HG03565 (cell line): ENCODE data around the gene POLDIP3.

ENCODE experiments used
- ATAC-seq: cut with Tn5 transposase; IDR thresholded peaks from one replicate; pipeline ENCODE4 v1.9.1; 2021; ENCODE audit warnings: mild to moderate bottlenecking, moderate library complexity; ENCODE audit not compliant: unreplicated experiment

The POLDIP3 gene, protein sequence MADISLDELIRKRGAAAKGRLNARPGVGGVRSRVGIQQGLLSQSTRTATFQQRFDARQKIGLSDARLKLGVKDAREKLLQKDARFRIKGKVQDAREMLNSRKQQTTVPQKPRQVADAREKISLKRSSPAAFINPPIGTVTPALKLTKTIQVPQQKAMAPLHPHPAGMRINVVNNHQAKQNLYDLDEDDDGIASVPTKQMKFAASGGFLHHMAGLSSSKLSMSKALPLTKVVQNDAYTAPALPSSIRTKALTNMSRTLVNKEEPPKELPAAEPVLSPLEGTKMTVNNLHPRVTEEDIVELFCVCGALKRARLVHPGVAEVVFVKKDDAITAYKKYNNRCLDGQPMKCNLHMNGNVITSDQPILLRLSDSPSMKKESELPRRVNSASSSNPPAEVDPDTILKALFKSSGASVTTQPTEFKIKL

DNA sequence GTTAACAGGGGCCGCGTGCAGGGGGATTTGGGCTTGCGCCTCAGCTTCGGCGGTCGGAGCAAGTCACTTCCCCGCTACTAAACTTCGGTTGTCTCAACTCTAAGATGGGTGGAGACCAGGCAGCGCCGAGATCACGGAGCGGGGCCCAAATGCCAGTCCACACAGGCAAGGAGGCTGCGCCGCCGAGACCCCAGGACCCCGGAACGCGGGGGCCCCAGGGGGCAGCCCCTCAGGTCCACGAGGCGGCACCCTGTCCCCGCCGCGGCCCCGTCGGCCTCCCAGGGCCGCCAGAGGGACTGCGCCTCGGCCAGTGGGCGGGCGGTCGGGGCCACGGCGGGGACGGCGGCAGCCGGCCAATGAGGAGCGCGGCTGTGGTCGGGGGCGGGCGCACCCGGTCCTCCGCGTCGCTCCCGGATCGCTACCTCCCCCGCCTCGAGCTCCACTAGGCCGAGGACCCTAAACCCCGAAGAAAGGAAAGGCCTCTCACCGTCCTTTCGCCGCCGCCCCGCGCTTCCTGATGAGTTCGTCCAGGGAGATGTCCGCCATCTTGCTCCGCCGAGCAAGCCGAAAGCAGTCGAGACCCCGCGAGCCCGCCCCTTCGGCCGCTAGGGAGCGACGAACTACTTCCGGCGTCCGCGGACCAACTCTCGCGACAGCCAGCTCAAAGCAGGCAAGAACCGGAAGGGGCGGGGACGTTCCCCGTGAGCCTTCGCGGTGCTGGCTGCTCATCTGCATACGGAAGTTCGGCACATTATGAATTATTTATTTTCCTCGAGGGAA lies at the start of gene POLDIP3:
TSS of gene POLDIP3 (minus strand) at position 572 of the 780 bp plus-strand sequence. CDS start at position 546, 26 bp downstream.
- peak; percentile 65 for ATAC-seq

DNA sequence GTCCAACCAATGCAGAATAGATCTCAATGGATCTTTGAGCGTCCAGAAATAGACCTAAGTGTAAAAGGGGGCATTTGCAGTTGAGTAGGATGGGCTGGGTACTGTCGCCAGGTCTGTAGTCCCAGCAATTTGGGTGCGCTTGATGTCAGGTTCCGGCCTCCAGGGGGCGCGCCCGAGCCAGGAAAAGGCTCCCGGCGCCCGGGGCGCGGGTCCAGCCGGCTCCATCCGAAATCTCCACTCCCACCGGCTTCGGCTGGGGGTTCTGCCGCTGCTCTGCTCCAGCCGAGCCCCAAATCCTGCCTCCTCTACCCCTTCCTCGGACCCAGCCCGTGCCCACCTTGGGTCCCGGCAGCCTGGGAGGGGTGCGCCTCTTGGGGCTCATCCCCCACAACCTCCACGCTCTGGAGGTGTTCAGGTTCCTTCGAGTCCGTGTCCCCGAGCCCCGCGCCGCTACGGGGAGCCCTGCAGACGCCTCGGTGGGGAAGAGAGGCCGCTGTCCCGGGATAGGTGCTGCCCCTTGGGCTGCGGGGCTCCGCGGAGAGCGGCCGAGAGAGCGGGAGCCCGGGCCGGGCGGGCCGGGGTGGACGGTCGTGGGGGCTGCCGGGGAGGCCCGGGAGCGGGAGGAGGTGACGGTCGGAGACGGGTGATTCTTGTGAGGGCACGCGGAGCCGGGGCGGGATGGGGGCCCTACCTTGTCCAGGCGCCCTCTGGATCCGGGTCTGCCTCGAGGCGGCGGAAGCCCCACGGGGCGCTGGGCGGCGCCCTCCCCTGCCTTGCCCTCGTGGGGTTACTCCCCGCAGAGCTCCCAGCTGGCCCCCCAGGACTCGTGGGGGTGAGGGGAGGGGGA lies 47.5 kb upstream of the POLDIP3 start:
- no peak for ATAC-seq

DNA sequence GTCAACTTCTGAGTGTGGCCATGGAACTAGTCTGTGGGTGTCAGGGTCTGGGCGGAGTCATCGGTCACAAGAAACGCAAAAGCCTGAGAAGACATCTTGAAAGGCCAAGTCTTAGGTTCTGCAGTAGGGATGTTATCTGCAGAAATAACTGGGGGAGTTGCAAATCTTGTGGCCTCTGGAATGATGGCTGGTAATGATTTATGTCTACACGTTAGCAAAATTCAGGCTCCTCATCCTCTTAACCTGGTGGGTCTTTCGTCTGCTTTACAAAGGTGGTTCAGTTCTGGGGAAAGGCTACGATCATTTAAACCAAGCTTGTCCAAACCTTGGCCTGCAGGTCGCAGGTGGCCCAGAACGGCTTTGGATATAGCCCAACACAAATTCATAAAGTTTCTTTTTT lies 41.9 kb upstream of the POLDIP3 start:
- no peak for ATAC-seq

DNA sequence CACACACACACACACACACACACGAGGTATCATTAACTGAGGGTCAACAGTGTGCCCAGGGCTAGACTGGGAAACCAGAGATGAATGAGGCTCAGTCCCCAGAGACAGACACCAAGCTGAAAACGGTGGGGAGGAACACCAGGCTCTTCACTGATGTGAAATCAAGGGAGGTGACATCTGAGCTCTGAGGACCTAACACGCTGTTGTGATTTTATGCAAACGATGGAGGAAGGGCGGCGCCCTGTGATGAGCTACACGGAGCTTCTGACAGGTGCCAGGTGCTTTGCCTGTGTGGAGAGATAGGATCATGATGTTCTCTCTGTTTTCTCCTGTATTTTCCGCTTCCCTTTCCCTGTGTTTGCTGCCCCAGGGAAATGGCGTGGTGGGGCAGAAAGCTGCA lies 41.0 kb upstream of the POLDIP3 start:
- no peak for ATAC-seq

DNA sequence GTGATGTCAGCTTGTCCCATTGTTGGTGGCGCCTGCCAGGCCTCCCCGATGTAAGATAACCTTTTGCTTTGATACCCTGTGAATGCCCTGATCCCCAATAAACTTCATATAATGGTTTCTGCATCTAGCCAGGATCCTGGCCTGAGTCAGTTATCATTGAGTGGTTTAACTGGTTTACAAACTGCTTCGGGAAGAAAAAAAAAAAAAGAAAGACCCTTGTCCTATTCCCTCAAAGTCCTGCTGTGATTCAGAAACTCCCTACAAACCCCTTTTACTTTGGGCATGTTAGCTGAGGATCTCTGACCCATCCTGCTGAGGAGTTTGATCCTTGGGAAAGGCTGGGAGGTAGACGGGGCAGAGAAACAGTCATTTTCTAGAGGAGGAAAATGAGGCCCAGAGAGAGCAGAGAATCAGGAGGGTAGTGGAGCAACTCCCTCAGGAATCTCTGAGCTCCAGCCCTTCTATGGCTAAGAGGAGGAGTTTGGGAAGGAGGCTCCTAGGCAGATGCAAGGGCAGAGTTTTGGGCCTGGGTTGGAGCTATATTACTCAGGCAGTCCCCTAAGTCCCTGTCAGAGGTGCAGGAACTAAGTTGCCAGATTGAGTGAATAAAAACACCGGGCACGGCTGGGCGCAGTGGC lies 39.9 kb upstream of the POLDIP3 start:
- no peak for ATAC-seq

DNA sequence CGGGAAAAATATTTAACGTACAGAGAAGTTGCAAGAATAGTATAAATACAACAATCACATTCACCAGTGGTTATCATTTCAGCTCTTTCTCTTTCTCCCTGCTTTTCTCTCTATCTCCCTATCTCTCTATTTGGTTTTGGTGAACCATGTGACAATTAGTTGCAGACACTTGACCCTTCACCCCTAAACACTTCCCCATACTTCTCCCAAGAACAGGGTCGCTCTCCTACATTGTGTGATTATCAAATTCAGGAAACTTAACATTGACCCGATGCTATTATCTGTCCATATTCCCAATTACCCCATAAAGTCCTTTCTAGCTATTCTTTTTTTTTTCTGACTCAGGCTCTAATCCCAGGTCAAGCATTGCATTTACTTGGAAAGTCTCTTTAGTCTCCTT lies 39.3 kb upstream of the POLDIP3 start:
- ATAC-seq = no peak

DNA sequence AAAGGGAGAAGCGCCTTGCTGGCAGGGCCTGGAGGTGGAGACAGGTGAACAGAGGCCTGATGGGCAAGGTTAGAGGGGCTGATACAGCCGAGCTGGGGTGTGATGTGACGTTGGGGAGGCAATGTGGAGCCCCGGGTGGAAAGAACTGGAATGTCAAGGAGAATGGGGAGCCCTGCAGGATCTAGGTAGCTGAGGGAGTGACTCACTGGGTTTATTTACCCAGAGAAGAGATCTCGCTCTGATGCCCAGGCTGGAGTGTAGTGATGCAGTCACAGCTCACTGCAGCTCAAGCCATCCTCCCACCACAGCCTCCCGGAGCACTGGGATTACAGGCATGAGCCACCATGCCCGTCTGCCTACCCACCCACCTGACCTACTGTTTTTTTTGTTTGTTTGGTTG lies 36.5 kb upstream of the POLDIP3 start:
- no peak for ATAC-seq

DNA sequence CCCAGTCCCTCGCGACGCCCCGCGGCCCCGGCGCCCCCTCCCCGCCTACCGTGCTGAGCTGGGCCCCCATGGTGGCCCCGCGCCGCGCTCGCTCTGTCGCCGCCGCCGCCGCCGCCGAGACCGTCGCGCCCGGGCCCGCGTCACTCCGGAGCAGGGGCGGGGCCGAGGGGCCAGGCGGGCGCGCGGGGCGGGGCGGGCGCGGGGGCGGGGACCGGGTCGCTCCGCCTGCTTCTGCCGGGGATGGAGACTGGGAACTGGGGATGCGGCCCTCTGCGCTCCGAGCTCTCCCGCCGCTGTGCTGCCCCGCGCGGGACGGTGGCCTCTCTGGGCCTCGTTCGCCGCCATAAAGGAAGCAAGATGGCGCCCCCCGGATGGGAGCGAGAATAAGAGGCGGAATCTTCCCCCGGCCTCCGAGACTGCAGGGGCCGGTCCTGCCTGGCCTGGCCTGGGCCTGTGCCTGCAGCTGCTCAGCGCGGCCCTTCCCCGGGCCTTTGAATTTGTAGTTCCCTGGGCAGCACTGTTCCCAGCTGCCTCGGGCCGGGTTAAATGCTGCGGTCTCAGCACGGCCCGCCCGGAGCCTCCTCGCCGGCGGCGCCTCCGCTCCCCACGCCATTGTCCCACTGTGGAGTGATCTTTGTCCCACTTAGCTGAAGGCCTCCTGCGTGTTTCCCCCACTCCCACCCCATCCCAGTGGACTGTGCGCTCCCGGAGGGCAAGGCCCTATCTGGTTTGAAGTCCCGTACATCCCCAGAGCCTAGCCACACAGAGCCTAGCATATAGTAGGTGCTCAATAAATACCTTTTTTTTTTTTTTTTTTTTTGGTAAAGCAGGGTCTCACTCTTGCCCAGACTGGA lies 34.8 kb upstream of the POLDIP3 start, which contains the start of gene CYB5R3:
TSS of gene CYB5R3 (minus strand) at position 147 of the 854 bp plus-strand sequence. CDS start at position 70, 77 bp downstream.
- peak; percentile 43 for ATAC-seq

DNA sequence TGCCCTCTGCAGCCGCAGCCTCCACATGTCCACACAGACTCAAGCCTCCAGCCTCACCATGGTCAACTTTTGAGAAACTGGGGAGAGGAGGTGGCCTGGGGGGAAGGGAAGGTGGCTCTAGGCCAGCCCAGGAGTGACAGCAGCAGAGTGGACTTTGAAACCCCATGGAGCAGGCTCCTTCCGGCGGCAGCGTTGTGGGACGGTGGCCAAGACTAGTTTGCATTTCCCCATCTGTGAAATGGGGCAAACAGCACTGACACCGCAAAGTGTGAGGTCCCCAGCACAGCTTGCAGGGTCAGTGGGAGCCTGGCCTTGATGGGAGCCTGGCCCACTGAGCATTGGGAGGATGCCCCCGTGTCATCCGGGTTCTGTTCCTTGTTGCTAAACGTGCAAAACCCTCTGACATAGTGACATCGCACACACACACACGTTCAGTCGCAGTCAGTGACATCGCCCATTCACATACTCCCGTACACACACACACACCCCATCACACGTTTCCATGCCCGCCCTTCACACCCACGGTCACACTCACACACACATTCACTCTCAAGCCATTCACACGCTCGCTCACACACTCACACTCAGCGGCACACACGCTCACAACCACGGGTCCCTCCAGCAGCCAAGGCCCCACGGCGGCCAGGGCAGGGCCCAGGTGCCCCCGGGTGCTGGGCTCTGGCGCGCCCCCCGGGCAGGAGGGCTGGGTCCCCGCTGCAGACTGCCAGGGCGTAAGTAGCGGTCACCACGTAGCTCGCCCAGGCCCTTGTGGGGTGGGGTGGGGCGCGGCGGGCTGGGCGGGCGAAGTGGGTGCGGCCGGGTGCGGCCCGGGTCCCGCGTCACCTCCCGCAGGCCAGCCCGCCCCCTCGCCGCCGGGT lies 33.9 kb upstream of the POLDIP3 start:
- peak; percentile 28 for ATAC-seq

DNA sequence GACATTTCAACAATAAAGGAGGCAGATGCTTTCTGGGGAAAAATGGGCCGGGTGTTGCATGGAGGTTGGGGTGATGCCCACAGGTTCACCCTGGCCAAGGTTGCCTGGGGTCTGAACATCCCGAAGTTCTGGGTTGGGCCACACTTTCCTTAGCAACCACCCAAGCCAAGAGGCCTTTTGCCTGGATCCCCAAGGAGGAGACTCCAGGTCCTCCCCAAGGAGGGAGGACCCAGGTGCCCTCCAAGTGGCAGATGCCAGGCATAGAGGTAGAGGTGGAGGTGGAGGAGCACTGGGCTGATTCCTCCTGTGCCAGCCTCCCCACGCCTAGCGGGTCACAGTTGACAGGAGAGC lies 33.3 kb upstream of the POLDIP3 start:
- ATAC-seq = no peak

DNA sequence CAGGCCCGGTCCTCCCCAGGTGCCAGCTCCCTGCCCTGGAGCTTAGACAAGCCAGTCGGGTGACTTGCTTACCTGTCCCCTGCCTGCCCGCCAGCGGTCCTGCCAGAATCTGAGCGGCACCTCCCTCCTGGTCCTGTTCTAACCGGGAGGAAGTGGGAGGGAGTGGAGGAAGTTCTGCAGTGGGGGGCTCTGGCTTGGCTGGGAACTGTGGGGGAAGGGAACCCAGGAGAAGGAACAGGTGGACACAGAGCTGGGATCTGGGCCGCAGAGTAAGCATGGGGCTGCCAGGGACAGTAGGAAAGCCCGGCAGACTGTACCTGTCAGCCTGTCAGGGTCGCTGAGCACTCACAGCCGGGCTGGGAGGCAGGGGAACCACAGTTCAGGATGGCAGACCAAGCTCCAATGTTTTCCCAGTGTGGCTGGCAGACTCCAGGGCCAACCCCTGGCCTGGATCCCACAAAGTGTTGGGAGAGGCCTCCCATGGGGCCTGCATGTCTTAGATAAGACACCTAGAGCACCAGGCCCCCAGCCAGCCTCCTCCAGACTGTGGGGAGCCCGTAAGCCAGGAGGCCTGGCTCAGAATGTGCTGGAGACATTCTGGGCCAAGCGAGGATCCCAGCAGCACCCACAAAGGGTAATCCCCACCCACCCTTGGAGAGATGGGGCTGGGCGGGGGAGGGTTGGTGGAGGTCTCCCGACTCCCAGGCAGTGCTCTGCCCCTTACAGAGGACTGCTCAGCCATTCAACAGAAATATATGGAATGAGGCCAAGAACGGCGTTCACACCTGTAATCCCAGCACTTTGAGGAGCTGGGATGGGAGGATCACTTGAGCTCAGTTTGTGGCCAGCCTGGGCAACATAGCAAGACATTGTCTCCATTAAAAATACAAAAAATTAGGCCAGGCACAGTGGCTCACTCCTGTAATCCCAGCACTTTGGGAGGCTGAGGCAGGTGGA lies 32.2 kb upstream of the POLDIP3 start:
- ATAC-seq = no peak

DNA sequence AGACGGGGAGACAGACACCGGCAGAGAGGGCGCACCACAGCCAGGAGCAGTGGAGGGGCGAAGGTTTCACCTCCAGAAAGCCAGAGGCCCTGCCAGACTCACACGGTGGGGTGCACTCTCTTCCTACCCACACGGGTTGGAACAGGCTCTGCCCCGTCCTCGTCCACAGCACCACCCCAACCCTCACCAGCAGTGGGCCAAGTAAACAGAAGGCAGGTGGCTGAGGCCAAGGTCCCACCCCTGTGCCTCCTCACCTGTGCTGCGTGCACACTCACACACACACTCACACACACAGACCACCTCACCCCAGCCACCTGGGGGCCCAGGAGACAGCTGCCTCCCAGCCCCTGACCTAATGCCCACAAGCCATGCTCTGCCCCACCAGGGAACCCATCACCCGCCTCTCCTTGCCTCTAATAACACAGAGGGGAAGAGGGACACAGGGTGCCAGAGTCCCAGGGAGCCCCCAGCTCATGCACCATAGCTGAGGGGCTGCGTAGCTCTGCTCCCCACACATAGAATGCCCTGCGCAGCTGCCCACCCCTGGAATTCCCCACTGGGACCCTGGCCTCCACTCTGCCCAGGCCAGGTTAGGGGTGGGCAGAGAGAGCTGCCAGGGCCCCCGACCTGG lies 31.4 kb upstream of the POLDIP3 start:
- no peak for ATAC-seq

DNA sequence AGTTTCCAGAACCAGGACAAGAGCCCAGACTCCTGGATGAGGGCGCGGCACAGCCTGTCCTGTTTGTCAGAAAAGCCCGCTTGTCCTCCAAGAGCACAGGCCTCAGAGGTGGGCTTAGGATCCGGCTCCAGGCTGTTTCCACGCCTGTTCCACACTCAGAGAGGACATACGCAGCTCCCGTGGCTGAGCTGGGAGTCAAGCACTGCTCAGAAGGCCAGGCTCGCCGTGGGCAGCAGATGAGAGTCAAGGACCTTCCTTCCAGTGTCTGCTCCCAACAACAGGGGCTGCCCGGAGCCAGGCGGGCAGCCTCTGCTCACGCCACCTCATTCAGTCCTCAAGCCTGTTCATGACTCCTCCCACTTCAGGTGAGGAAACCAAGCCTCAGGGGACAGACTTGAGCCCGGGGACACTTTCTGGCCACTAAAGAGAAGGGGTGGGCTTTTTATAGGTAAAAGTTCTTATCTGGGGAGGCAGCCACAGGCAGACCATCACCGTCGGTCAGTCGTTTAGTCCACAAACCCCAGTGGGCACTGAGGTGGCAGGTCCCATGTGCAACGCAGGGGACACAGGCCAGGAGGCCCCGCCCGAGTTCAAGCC lies 30.8 kb upstream of the POLDIP3 start:
- no peak for ATAC-seq

DNA sequence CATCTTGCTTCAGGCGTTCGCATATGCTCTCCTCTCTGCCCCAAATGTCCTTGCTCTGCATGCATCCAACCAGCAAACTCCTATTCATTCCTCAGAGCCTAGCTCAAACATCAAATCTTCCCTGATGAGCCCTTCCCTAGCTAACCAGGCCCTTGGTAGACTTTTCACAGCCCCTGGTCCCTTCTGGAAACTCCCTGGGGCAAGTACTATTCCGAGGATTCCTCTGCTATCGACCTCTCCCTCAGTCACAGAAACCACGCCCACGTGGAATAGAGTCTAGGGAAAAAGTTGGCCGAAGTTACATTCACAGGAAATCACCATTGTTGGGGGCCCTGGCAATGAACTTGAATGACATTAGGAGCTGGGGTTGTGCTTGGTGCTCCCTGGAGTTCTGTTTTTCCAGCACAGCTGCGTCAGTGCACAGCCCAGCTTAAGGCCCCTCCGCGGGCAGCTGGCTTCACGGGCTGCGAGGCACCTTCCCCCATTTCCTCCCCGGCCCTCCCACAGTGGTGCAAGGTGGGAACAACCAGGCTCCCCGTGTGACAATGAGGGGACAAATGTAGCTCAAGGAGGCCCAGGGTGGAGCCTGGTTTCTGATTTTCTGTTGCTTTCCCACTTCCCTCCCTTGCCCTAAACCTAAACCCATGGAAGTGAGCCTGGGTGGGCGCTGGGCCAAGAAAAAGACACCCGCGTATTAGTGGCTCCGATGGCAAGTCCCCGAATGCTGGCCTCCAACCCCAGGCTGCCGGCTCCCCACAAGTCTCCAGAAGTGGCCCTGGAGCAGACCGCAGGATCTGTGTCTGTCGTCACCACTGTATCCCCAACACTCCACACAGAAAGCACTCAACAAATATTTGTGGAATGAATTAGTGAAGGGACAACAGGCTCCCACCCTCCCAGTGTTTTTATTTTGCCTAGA lies 30.0 kb upstream of the POLDIP3 start:
- ATAC-seq = no peak

DNA sequence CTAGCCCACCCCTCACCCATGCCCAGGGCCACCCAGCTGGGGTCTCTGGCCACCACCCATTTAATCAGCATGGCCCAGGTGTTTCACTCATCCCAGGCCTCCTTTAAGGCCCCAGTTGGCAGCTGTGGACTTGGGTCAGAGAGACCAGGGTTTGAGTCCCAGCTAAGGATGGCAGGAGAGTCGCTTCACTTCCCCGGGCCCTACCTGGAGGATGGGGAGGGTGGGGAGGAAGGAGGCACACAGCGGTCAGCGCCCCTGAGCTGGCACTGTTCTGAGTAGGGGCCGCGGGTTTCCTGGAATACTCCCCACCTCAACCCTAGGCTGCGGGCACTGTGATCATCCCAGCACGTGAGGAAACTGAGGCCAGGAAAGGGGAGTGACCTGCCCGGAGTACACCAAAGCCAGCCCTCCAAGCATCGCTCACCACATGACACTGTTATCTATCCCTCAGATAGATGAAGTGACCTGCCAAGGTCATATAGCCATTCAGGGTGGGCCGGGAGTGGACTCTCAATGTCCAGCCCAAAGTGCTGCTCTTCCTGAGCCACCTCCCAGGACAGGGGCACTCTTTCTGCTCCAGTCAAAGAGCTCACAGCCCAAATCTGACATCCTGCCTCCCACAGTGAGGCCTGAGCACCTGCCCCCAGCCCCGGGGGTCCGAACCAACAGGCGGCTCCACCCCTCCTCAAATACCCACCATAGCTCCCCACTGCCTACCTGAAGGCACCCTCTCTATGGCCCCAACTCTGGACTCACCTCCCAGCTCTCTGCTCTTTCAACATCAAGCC lies 29.1 kb upstream of the POLDIP3 start:
- ATAC-seq = no peak
